ENCODE results near the gene CDK18. TPM values are rescaled to one million over a fixed set of nuclear protein-coding genes. Genes with fewer than 3 reads are reported as not detected.

The CDK18 gene
- total and polyA plus RNA-seq, 9 of the 15 experiments (the other 6 are each of a cell fraction or from before 2014, with no cell fraction given): 0.05 to 0.69 (median 0.17) TPM; not detected in 2

- intact Hi-C loops (cut with micrococcal nuclease) (no loop called here), in situ Hi-C loops (cut with MboI) (no loop called here)
- Histone ChIP-seq H3K36me3 (ENCODE audit: control insufficient read depth, insufficient read depth, low read length) (no peaks in the 10 kb centered on the region), H3K4me3 (no peak overlapping the region), H3K79me2 (ENCODE audit: control insufficient read depth, insufficient read depth, low read length) (no peaks in the 10 kb centered on the region), H3K9me1 (ENCODE audit: control insufficient read depth, insufficient read depth, low read length) (no peaks in the 10 kb centered on the region), H3K9me3 (replicated peaks; ENCODE audit: control insufficient read depth, insufficient read depth, low read depth, low read length) (no peaks in the 10 kb centered on the region), H3K4me2 (ENCODE audit: insufficient read depth, low read length) (no peak overlapping the region), H4K20me1 (replicated peaks; ENCODE audit: control insufficient read depth, insufficient read depth, low read length) (peaks cover 4% of the 10 kb centered on the region; the same call in 1 of the 2 replicates), H2AFZ (ENCODE audit: low read depth, low read length) (no peak overlapping the region), H3K4me1 (replicated peaks in 1 of 2; ENCODE audit: control insufficient read depth in 2 of 2, insufficient read depth in 2 of 2, low read length in 2 of 2) (peaks cover 10 to 29% of the 10 kb centered on the region in 2 experiments; a peak in 4 of 5 replicates), H3K27ac (ENCODE audit: extremely low read depth, low read depth, low read length) (no peak overlapping the region), H3K27me3 (ENCODE audit: control insufficient read depth in 2 of 2, insufficient read depth in 2 of 2, low read length in 2 of 2) (peaks cover 30 to 51% of the 10 kb centered on the region in 2 experiments), H3K9ac (ENCODE audit: insufficient read depth in 1 of 2, low read depth in 2 of 2, low read length in 2 of 2) (no peak overlapping the region)
- ChIA-PET POLR2A (interaction anchor here (0.6 to 1.3 kb wide), 4 partner anchors 9 to 106 kb away, joined by 3 to 4 read pairs (median 4); no protein-coding TSS in a partner anchor), CTCF (ENCODE audit: low intra/inter-chr PET ratio) (no interaction called here)
- 11% methylated on average over 6 of the region's 6 CpGs for WGBS (ENCODE audit: insufficient coverage, low coverage, missing lambda C conversion rate)
- DNase-seq (ENCODE audit: extremely low read depth in 1 of 4, low spot score in 3 of 4) (no peak), ATAC-seq (no peak), FAIRE-seq (no peak)
- BruUV-seq (replicated peaks): no TSS peak
- no peak for TF ChIP-seq HMGN3 (IDR thresholded peaks at IDR 0.05; ENCODE audit: borderline replicate concordance, extremely low read depth, insufficient read length, low read depth, low read length)
- no peak for TF ChIP-seq NKRF (IDR thresholded peaks at IDR 0.05; ENCODE audit: borderline replicate concordance)
- TF ChIP-seq EZH2 (IDR thresholded peaks at IDR 0.05; ENCODE audit: borderline replicate concordance, low read depth, low read length): no peak
- no peak for TF ChIP-seq POLR2G (IDR thresholded peaks at IDR 0.05; ENCODE audit: low read depth, low read length)
- TF ChIP-seq TRIM25 (IDR thresholded peaks at IDR 0.05; ENCODE audit: borderline replicate concordance): no peak
- TF ChIP-seq TAF1 (IDR thresholded peaks at IDR 0.05; ENCODE audit: control insufficient read depth, extremely low read depth, insufficient read depth, low read length, severe bottlenecking): no peak
- no peak for TF ChIP-seq ELF1 (tag; IDR thresholded peaks at IDR 0.05)
- TF ChIP-seq HDAC2 (IDR thresholded peaks at IDR 0.05): no peak
- TF ChIP-seq ZC3H8 (IDR thresholded peaks at IDR 0.05): no peak
- no peak for TF ChIP-seq TSC22D4 (tag; IDR thresholded peaks at IDR 0.05)
- TF ChIP-seq, protein P1, sequence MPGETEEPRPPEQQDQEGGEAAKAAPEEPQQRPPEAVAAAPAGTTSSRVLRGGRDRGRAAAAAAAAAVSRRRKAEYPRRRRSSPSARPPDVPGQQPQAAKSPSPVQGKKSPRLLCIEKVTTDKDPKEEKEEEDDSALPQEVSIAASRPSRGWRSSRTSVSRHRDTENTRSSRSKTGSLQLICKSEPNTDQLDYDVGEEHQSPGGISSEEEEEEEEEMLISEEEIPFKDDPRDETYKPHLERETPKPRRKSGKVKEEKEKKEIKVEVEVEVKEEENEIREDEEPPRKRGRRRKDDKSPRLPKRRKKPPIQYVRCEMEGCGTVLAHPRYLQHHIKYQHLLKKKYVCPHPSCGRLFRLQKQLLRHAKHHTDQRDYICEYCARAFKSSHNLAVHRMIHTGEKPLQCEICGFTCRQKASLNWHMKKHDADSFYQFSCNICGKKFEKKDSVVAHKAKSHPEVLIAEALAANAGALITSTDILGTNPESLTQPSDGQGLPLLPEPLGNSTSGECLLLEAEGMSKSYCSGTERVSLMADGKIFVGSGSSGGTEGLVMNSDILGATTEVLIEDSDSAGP (CRISPR knock-in tag; IDR thresholded peaks at IDR 0.05): no peak
Observed at GRCh38 chr1:205454903-205455335, 49.5 kb upstream of the CDK18 start.
